Stimulated activated CD4-positive, alpha-beta T cell treated with anti-CD3 and anti-CD28 coated beads, Interleukin-15, amount 100 ng/mL, for 1 hour (primary cell): Measurements from ENCODE around the gene RPTOR.
"Not testable (repeated sequence)": the region's sequence is repeated elsewhere in the genome, so short reads cannot be mapped to it uniquely, and the experiment has no call there.

Source experiments
- DNase-seq, 2 donors: peaks; one replicate each; pipeline ENCODE4 v3.0.0-alpha.2; 2020; ENCODE audit warnings: low read depth in 1 of 2, low spot score in 1 of 2

The RPTOR gene

DNA sequence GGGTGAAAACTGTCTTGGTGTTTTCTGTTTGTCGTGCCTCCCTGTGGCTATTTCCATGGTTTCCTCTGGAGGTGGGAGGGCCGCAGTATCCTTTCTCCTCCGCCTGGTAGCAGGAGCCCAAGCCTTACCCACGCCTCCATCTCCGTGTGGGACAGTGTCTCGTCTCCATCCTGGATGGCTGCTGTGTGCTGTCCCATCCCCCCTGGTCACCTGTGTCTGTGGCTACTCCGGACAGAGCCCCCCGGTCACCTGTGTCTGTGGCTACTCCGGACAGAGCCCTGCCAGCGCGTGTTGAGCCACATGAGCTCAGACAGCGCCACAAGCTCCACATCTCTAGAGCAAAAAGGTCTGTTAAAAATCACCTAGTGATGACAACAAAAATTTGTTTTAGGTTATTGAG is 248.8 kb downstream of the RPTOR start:
- DNase-seq, result no peak

DNA sequence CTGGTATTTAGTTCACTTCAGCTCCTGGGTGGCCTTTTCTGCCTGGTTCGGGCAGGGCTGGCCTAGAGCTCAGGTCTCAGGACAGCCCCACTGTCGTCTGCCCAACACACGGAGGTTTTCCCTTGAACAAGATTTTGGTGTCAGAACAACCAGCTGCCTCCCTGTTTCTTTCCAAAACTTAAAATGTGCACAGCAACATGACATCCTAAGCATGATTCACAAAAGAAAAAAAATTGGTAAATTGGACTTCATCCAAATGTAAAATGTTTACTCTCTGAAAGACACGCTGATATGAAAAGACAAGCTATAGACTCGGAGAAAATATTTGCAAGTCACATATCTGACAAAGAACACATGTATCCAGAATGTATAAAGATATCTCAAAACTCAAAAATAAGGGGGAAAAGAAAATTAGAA is 249.2 kb downstream of the RPTOR start:
- no peak for DNase-seq

DNA sequence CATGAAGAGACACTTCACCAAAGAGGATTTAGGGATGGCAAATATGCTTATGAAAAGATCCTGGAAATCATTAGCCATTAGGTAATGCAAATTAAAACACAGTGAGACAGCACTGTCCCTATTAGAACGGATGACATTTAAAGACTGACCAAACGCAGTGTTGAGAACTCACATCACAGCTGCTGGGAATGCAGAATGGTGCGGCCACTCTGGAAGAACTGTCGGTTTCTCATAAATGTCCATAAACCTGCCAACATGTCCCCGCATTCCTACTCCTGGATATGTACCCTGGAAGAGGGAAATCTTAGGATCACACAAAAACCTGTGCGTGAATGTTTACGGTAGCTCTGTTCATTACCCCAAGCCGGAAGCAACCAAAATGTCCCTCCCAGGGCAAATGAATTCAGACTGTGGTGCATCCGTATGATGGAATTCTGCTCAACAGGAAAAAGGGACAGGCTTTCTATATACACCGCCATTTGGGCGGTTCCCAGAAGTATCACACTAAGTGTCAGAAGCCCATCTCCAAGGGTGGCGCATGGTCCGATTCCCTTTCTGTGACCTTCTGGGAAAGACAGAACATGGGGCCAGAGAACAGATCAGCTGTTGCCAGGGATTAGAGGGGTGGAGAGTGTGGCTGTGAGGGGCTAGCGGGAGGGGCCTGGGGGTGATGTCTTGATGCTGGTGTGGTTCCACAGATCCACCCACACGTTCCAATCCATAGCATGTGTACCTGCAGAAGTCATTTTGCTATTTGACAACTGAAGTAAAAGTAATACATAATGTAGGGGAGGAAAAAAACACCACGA is 249.8 kb downstream of the RPTOR start:
- DNase-seq, result no peak

DNA sequence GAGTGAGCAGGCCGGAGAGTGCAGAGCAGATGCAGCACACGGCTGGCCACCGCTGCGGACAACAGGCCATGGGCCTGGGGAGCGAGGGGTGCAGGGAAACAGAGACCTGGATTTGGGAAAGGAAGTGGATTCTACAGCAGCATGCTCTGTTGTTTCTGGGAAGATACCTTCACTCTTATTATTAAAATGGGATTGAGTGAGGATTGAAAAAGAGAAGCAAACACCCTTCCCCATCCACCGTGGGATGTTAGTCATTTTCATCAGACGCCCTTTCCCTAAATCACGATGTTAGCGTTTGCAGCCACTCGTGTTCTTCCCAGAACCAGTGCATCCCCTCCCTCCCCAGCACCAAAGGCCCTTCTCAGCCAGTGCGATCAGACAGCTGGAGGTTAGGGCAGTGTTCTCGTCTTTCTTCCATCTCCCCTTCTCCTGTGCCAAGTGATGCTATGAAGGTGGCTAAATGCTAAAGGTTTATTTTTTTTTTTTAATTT is 250.5 kb downstream of the RPTOR start:
- DNase-seq, result no peak

DNA sequence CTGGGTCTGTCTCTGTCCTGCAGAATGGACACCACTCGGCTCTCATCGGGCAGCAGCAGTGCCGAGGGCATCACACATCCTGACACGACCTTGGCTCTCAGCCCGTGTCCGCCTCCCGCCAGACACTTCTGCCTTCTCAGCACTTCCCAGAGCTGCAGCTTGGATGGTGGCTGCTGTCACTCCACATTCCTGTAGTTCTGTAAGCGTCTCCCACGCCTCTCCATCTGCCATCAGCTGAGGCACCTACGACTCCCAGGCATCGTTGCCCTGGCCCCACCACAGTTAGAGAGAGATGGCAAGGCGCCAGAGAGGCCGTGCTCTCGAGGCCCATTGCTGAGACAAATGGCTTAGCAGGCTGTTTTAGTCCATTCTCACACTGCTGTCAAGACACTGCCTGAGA is 251.1 kb downstream of the RPTOR start:
- no peak for DNase-seq

DNA sequence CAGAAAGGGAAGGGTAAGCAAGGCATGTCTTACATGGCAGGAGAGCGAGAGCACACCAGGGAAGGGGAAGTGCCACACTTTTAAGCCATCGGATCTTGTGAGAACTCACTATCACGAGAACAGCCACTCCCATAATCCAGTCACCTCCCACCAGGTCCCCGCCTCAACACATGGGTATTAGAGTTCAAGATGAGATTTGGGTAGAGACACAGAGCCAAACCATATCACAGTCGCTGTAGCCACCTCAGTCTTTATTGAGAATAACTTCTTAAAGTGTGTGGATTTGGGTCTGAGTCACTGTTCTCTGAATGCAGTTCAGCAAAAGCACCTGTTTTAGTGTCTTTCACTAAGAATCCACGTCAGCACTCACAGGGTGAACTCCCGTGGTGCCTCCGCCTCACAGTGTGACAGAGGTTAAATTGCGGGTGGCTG is 251.8 kb downstream of the RPTOR start:
- DNase-seq, result no peak

DNA sequence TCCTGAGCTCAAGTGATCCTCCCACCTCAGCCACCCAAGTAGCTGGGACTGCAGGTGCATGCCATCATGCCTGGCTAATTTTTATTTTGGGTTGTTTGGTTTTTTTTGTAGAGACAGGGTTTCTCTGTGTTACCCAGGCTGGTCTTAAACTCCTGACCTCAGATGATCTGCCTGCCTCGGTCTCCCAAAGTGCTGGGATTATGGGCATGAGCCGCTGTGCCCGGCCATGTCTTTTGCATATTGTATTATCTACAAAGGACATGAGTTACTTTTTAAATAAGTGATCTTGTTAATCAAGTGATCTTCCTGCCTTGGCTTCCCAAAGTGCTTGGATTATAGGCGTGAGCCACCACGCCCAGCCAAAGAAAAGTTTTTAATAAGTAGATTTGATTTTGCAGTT is 252.6 kb downstream of the RPTOR start:
- DNase-seq, result not testable (repeated sequence)

DNA sequence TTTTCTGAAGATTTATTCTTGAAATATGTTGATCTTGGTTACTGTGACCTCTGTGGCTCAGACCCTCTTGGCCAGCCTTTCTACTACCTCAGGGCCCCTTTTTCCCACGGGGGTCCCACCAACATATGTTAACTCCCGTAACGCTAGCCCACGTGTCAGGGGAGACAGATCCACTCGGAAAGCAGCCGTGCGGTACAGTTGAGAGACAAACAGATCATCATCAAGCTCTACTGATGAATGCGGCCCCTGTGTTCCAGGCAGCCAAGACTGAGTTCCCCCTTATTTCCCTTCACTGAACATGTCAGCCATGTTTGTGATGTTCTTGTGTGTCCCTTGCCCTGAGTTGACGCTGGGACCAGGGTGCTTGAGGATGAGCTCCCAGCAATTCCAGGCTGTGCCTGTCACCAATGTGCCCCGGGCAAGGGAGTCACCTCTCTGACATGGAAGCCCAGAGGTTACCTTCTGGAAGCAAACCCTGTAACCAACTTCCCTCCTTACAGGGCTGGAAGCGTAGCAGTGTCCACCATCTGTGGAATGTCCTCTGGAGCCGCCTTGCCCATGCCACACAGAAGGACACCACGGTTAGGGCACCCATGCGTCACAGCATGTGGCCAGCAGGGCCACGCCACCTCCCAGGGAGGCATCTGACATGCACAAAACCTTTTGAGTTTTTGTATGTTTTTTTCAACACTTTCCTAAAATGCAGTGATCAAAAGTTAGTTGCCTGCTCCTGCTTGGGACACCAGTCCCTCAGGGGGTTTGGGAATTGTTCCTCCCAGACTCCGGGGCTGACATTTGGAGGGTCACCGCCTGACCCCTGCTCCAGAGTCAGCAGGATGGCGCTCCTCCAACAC is 253.3 kb downstream of the RPTOR start:
- DNase-seq, result no peak

DNA sequence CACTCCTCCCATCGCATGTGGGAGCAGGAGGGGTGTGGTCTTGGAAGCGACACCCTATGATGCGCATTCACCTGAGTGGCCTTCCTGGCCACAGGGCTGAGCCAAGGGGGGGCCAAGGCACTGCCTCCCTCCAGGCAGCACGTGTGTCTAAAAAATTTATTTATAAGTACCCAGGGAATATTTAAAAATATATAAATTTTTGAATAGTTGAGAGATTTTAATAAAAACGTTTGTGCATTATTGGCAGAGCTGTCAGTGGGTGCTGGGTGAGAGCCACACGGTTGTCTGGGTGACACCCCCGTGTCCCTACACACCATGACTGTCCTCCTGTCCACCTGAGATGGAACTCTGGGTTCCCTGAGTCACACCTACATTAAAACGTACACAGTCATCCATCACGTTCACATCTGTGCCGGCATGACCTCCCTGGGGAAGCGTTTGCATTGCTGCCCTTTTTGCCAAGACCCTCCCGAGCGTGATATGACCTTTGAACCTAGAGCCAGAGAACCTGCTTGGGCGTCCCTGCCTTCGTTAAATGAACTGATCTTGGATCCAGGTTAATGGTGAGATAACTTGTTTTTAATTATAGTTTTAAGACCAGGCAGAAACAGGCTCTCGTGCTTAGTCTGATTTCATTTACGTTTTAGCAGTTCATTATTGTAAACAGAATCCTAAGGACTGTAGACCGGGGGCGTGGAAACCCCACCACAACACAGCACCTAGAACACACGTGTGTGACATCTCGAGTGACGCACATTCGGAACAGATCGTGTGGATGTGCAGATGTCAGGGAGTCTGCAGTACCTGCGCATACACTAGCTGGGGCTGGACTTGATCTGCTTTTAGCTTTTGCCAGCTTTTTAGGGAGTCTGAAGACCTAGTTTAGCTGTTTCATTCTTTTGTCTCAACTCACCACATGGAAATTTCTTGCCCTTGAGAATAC is 254.2 kb downstream of the RPTOR start:
- no peak for DNase-seq

DNA sequence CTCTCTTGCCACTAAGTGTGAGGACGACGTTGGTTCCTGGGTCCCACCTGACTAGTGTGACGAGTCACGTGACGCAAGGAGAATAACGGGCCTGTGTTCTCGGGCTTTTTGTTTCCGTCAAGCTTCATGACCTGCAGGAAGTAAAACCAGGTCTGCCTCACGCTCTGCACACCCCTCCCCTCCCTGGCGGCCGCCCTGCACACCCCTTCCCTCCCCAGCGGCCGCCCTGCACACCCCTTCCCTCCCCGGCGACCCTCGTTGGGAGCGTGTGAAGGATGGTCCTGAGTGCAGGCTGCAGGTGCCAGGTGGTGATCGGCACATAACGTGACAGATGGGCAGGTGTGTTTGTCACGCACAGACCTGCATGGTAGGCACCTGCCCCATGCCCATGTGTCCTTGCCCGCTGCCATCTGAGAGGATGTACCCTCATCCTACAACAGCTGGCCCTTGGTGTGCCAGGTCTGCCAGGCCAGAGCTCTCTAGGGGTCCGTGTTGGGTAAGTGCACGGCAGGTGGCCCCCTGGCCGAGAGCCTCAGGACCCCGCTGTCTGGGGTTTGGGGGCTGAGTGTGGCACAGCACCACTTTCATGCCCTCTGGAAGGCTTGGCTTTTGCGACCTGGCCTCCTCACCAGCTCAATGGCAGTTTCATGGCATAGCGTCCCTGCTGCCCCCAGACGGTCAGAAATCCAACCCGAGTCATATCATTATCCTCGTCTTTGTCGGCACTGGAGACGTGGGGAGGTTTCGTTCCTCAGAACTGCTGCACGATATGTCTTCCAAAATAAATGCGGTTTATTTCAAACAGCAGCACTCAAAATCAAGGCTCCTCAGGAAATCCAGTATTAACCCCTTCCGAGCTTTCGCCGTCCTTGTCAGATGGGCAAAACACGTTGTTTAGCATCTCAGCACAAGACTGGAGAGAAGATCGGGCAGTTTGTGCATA is 255.2 kb downstream of the RPTOR start:
- no peak for DNase-seq

DNA sequence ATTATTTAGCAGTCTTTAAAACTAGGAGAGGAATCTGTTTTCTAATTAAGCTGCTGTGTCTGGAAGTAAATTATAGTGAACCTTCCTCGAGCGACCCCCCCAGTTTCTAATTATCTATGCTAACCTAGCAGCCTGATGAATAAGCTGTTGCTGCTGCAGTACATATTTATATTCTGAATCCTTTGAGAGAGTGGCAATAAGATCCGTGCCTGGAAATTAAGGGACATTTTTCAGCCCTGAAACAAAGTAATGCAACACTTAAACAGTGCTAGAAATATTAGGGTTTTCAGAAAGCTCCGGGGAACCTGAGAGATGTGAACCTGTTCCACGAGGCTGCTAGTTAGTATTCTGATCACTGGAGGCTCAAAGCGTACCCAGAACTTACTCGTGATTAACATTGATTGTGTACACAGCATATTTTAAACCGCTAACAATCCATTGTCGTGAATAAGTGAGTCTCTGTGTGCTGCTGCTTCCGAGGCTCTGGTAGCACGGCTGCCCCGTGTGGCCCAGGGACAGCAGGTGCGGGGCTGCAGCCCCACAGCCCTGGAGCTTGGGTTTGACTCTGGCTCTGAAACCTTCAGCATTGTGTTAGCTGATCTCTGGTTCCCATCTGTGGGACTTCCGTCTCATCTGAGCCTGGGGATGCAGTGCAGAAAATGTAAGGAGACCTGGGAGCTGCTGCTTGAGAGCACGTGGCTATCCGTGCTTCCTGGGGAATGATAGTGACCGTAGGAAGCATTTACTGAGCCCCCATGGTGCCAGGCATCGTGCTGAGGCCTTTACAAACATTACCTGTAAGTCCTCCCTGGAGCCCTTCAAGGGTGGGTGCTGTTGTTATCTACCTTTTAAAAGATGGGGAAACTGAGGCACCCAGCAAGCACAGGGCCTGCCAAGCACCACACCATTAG is 256.1 kb downstream of the RPTOR start:
- no peak for DNase-seq

DNA sequence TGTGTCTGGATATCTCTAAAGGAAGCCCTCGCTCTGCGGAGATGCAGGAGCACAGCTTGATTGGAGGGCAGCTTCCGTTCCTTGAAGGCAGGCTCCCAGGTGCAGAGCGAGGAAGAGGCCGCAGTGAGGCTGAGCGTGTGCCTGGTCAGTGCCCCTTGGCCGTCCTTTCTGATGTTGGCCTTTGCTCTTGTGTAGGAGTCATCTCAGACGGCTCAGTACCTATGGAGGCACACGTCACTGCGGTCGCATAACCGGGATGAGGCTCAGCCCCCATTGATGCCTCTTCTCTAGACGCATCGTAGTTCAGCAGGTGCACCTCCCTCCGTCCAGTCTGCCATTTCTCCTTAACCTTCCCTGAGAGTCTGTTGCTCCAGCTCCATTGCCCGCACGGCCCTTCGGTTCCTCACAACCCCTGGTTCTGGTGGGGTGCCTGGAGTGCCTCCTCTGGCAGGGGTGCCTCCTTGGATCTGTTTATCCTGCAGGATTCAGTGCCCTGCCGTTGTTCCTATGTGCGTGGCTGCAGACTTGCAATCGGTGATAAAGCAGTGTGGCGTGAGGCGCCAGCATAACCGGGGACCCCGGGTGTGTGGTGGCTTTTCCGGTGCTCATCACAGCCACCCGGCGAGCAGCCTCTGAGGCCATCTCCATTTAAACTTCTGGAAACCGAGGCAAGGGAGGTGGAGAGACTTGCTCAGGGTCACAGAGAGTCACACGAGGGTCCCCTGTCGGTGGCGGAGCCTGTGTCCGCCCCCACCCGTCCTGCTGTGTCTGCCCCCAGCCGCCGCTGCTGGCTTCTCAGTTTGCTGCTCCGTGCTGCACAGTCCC is 258.2 kb downstream of the RPTOR start:
- DNase-seq, result no peak

DNA sequence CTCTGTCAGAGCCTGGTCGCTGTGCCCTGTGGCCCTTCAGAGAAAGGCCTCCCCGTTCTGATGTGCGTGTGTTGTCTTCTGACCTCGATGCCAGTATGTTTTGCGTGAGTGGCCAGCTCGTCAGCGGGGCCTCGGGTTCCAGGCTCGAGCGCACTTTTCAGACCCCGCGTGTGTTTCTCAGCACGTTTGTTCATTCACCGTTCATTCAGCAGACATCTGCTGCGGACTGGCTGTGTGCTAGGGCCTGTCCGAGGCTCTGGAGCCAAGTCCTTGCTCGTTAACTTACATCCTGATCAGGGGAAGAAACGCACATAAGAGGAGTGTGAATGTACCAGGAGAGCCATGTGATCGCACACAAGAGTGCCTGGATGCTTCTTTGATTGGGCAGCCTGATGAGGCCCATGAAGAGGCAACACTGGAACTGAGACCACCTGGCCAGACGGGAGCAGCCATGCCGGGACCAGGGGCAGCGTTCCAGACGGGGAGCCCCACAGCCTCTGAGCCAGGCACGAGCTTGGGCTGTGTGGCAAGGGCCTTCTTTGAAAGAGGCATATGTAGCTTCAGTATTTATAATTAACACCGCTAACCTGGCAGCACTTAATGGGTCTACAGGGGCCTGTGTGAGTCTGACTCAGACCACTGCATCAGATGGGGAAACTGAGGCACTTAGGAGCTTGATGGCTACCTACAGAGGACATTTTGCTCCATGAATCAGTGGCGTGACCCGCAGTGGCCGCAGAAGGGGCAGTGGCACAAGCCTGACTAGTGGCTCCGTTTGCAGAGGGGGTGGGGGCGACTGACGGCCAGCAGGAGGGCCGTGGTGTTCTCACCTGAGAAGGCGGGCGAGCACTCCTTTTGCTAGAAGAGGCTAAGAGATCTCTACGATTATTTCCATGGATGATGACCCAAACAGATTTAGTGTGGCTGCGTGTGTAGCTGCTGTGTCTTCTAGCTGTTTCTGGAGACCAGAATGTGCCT is 259.1 kb downstream of the RPTOR start:
- DNase-seq, result no peak

DNA sequence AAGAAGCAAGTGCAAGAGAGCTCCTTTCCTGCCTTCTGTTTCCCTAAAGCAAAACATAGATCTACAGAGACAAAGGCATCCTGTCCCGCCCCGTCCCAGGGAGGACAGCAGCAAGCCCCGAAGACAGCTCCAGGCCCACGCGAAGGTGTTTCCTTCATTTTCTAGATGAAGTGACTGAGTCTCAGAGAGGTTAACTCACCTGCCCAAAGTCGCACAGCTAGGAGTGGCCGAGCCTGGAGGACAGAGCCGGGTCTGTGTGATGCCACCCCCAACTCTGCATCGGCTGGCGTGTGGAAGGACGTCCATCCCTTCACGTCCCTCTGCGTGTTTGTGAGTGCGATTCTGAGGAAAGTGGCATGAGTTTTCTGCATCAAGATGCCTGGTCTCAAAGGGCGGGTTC is 259.8 kb downstream of the RPTOR start:
- DNase-seq, result no peak

DNA sequence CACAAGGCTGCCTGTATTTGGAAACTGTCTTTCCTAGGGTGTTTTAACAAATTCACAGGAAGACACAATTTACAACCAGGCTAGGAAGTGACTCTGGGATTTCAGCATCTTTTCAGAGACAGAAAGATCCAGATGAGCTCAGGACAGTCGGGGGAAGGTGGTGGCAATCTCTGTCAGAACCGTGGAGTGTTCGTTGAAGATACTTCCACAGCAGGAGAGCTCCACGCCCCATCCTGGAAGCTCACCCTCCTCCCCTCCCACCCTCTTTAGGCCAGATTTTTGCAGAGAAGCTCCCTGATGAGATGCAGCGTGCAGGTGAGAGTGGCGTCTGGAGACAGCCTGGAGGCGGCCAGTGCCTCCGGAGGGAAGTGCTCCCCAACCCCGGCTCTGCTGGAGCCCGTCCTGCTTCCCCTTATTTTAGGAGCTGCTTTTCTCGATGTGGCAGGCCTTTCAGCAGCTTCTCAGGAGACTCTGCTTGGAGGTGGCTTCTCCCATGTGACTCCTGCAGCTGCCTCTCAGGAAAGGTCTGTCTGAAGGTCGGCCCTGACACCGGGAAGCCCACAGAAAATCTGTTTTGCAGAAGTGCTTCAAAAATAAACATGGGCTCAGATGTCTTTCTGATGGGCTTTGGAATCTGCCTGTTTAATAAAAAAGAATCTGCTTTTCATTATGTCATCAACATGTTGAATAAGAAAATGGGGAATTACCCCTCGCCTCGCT is 260.6 kb downstream of the RPTOR start:
- DNase-seq, result no peak

DNA sequence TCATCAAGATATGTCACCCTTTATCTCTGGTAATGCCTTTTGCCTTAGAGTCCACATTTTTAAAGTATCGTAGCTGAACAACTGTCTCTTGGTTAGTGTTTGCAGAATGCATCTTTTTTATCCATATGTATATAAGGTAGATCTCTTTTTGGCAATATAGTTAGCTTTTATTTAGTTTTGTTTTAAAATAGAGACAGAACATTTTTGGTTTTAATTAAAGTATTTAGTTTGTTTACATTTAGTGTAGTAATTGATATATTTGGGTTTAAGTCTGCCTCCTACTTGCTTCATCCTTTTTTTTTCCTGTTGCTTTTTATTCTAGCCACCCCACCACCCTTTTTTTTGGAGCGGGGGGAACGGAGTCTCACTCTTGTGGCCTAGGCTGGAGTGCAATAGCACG is 262.4 kb downstream of the RPTOR start:
- no peak for DNase-seq
